HG03558 (cell line): ENCODE measurements around the gene HAND2.
A peak's percentile ranks its signal among the peaks of the same experiment; 100 is the strongest.

Experiments used
- ATAC-seq: cut with Tn5 transposase; IDR thresholded peaks from one replicate; pipeline ENCODE4 v1.9.1; 2021; ENCODE audit warnings: moderate number of reproducible peaks; ENCODE audit not compliant: unreplicated experiment; ENCODE audit errors: extremely low read depth

HAND2 gene

DNA sequence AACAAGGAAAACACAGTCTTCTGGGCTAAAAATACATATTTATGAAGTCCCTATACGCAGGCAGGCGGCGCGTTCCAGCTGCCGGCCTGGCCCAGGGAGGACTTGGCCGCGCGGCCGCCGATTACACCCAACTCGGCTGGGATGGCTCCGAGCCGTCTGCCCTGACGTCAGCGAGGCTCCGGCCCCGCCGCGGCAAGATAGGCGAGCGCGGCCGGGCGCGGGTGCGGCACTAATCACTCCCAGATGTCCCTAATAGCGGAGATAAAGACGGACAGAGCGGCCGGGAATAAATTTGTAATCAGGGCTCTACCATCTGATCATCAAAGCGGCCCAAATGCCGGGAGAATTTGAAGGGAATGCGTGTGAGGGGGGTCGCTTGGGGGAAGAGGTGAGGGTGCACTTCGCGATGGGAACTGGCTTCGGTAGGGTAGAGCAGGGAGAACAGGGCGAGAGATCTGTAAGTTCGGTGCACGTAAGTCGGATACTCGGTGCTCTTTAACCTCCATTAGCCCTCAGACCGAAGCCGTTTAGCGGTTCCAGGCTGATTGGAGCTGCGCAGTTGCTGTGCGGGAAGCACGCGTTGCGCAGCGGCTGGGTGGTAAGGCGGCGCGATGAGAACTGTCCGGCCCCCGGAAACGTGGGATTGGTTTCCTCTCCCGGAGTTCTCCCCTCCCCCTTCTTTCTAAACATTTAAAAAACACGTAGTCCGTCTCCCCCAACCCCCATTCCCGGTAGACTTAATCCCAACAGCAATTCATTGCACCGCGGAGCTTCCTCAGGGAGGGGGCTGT lies 7.7 kb downstream of the HAND2 start:
- ATAC-seq: no peak

GRCh38 chr4:173521467-173522159 lies 8.4 kb downstream of the HAND2 start:
- no peak for ATAC-seq

DNA sequence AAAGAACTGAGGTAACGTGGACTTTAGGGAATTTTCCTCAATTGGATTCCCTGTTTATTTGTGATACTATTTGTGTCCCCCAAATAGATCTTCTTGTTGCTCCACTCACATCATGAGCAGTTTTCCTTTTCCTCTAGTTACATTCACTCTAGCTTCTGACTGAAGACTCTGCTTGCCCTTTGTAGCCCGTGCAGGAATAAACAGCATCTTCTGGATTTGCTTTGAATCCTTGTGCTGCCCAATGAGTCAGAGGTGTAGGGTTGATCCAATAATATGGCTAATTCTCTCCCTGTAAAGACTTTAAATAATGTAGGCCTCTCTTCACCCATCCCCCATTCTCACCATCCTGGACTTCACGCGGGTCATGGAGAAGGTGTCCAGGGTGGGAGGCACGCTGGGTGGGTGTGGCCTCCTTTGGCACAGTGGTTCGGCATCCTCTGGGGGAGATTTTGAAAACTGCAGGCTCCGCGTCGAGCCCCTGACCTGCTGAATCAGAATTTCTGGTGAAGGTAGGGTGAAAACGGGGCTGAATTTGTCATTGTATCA lies 9.0 kb downstream of the HAND2 start:
- no peak for ATAC-seq

- no peak for ATAC-seq
Observed at GRCh38 chr4:173519111-173520101, 10.6 kb downstream of the HAND2 start.

DNA sequence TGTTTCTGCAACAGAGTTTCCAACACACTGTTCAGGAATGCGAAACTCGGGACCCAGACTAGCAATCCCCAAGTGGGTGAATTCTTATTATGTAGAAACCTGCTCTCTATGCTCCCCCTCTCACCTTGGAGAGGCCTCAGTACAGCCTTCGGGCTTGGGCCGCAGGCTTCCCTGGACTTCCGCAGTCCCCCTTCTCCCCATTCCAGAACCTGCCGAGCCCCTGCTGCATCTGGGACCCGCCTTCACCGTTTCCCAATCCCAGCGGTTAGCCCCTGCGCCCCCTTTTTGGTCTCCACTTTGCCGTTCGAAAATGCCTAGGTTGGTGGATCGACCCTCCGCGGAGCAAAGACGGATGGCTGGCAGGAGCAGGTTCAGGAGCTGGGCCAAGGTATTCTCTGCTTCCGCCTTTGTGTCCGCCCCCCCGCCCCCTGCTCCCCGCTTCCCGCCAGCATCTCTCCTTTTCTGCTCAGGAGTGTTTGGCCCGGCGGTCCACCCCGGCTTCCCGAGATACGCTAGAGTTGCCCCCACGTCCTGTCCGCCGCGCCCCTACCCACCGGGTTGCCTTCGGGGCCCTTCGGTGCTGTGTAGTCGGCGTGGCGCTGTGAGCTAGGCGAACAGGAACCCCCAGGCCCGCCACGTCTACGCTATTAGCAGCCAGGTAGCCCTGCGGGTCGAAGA lies 11.5 kb downstream of the HAND2 start:
- no peak for ATAC-seq

DNA sequence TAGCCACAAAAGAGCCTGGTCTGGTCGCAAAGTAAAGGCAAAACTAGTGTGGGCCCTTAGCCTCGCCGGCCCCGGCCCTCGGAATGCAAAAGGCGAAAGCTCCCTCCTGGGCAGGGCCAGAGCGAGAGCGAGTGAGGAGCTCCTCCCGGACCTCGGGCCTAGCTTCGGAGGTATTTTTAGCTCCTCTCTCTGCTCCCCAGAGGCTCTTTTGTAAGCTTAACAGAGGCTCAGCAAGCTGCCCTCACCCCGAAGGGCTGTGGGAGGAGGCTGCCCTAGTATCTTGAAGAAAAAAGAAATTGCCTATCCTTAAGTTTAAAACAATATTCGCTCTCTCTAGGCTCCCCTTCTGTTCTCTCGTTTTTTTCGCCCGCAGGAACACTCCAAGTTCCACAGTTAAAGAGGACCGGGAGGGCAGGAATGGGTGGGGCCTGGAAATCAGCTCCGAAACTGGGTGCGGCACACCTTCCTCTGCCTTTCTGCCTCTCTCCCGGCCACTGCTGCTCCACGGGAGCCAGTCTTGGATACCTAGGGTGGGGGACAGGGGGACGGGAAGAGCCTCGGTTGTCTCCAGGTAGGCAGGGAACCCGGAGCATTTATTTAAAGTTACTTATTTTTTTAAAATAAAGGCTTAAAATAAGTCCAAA lies 12.1 kb downstream of the HAND2 start:
- ATAC-seq: no peak

DNA sequence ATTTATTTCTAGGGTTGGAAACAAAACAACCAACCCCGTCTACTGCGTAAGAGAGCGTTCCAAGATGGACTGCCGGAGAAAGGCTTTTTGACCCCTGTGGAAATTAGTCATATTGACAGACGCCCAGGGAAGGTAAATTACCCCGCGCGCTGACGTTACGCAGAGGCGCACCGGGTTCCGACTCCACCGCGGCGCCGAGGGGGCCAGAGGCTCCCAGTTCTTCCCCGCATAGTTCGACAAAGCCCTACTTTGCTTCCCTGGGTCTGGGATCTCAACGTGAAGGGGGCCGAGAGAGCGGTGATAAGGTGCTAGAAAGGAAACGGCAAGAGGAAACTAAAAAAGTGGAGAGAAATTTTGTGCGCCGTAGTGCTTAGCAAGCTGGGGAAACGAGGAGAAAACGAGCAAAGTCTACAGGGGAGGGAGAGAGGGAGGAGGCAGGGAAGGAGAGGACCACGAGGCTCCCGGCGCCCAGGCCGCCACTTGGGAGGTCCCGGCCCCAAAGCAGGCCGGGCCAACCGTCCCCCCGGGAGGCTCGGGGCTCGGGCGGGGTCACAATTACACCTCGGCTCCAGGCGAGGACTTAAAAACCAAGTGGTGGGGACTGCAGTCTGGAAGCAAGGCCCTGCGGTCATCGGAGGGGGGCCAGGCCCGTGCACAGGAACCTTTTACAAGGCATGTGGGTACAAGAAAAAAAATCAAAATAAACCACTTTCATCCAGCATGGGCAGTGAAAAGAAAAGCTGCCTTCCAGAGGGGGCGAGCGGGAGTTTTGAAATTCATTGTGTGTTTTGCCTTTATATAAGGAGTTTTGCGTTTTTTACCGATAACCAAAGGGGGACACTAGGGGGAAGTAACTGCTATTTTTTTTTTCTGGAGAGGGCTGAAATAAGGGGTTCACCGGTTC lies 13.2 kb downstream of the HAND2 start:
- no peak for ATAC-seq

- ATAC-seq: no peak
Observed at GRCh38 chr4:173515458-173515857, 14.6 kb downstream of the HAND2 start.

- no peak for ATAC-seq
Observed at GRCh38 chr4:173514641-173515217, 15.3 kb downstream of the HAND2 start.

- ATAC-seq: no peak
Observed at GRCh38 chr4:173513651-173514050, 16.4 kb downstream of the HAND2 start.

- no peak for ATAC-seq
Observed at GRCh38 chr4:173511787-173512361, 18.2 kb downstream of the HAND2 start.

DNA sequence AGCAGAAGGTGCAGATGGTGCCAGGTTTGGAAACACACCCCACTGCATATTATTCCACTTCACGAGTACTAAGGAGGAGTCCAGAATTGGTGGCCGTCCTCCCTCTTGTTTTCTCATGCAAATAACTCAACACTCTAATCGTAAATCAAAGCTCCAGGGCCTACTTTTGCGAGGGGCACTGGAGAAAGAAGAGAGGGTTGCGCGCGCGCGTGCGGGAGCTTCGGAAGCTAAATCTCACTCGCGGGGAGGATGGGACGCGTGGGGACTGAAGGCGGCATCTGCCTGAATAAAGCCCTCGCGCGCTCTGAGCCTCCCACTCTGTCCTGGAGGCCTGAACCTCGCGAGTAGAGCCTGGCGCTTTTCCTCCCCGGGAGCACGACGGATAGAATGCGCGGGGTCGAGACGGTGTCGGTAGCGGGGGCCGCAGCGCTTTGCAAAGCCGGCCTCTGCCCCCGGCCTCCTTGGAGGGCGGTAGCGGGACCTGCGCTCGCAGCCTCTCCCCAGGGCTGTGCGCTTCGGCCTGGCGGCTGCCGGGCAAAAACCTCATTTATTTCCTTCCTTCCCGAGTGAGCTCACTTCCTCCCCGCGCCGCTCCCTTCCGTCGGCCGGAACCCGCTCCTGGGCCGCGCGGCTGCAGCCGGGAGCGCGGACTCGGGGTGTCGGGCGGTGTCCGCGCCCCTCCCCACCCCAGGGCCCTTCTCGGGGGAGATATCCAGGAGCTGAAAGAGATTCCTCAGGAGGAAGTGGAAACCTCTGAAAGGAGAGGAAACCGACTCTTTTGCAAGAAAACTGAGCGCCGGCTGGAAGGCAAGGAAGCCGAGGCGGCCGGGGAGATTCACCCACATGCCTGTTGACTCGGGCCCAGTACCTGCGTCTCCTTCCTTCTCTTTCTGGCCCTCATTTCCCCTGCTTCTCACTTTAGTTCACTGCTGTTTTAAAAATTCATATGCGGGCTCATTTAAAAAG lies 20.7 kb downstream of the HAND2 start:
- ATAC-seq: peak; percentile 18

- no peak for ATAC-seq
Observed at GRCh38 chr4:173508386-173509035, 21.5 kb downstream of the HAND2 start.

- ATAC-seq: no peak
Observed at GRCh38 chr4:173507471-173508385, 22.3 kb downstream of the HAND2 start.

- no peak for ATAC-seq
Observed at GRCh38 chr4:173506597-173507211, 23.3 kb downstream of the HAND2 start.
